CD4-positive, alpha-beta T cell treated with Interleukin-21 for 1 hour (primary cell): ENCODE data around the gene ICE2.

Experiments
- DNase-seq: peaks from one replicate; pipeline ENCODE4 v3.0.0-alpha.2; 2020

ICE2 gene

GRCh38 chr15:60478566-60479360 is at the start of gene ICE2:
Gene ICE2, minus strand, starts transcription at chr15:60479142. Its CDS starts 1,165 bp downstream, at chr15:60477977.
- DNase-seq, result peak; percentile 96

GRCh38 chr15:60528530-60528929 is 49.6 kb upstream of the ICE2 start:
- peak; percentile 72 for DNase-seq

GRCh38 chr15:60527456-60527855 is 48.5 kb upstream of the ICE2 start:
- no peak for DNase-seq

GRCh38 chr15:60526127-60526616 is 47.2 kb upstream of the ICE2 start:
- peak; percentile 40 for DNase-seq

GRCh38 chr15:60525341-60526039 is 46.5 kb upstream of the ICE2 start:
- DNase-seq, result no peak

GRCh38 chr15:60523056-60523455 is 44.1 kb upstream of the ICE2 start:
- DNase-seq, result no peak

GRCh38 chr15:60520825-60521368 is 42.0 kb upstream of the ICE2 start:
- peak; percentile 85 for DNase-seq

GRCh38 chr15:60520013-60520824 is 41.3 kb upstream of the ICE2 start:
- DNase-seq, result no peak

- no peak for DNase-seq
Measured at GRCh38 chr15:60519218-60519617, 40.3 kb upstream of the ICE2 start.

- no peak for DNase-seq
Measured at GRCh38 chr15:60518511-60518910, 39.6 kb upstream of the ICE2 start.

GRCh38 chr15:60514261-60514881 is 35.4 kb upstream of the ICE2 start:
- DNase-seq, result no peak

GRCh38 chr15:60513676-60514075 is 34.7 kb upstream of the ICE2 start:
- DNase-seq, result no peak

- DNase-seq, result no peak
Measured at GRCh38 chr15:60512937-60513336, 34.0 kb upstream of the ICE2 start.

- no peak for DNase-seq
Measured at GRCh38 chr15:60511351-60512031, 32.5 kb upstream of the ICE2 start.

- no peak for DNase-seq
Measured at GRCh38 chr15:60510006-60510405, 31.1 kb upstream of the ICE2 start.

- no peak for DNase-seq
Measured at GRCh38 chr15:60509470-60509869, 30.5 kb upstream of the ICE2 start.

- no peak for DNase-seq
Measured at GRCh38 chr15:60508442-60508841, 29.5 kb upstream of the ICE2 start.

GRCh38 chr15:60507596-60508424 is 28.9 kb upstream of the ICE2 start:
- DNase-seq, result peak; percentile 85

GRCh38 chr15:60496853-60497252 is 17.9 kb upstream of the ICE2 start:
- DNase-seq, result no peak

GRCh38 chr15:60494108-60494507 is 15.2 kb upstream of the ICE2 start:
- DNase-seq, result no peak

GRCh38 chr15:60493166-60493565 is 14.2 kb upstream of the ICE2 start:
- DNase-seq, result no peak
